Peyer's patch (tissue), 4 donors: Measurements from ENCODE around the gene IGFL3. TPM values are rescaled to one million over a fixed set of nuclear protein-coding genes. Genes with fewer than 3 reads are reported as not detected.

Source experiments
- DNase-seq, 3 donors: peaks; one replicate each; pipeline ENCODE4 v3.0.0-alpha.2; 2017 to 2019
- H3K27ac ChIP-seq, 4 donors: fragments of 200-600 bp; sonication (generic); one replicate each; pipeline ENCODE4 v1.5.1; 2016 to 2019
- H3K27me3 ChIP-seq, 2 donors: fragments of 200-600 bp; sonication (generic); one replicate each; pipeline ENCODE4 v1.5.1; 2019
- H3K36me3 ChIP-seq, 3 donors: fragments of 200-600 bp; sonication (generic); one replicate each; pipeline ENCODE4 v1.5.1; 2016 to 2019
- H3K4me1 ChIP-seq, 4 donors: fragments of 200-600 bp; sonication (generic); one replicate each; pipeline ENCODE4 v1.5.1; 2016 to 2019
- H3K4me3 ChIP-seq, 4 donors: fragments of 200-600 bp; sonication (generic); 1 replicate in 3 of 4; 2 replicates in 1 of 4; pipeline ENCODE4 v1.5.1; 2016 to 2019; ENCODE audit warnings: mild to moderate bottlenecking in 1 of 4
- H3K9me3 ChIP-seq, 4 donors: fragments of 200-600 bp; sonication (generic); one replicate each; pipeline ENCODE4 v1.5.1; 2016 to 2019; ENCODE audit warnings: mild to moderate bottlenecking in 1 of 4
- POLR2A ChIP-seq, 2 donors: fragments of 450-650 bp; IDR thresholded peaks; one replicate each; pipeline ENCODE4 v1.5.1; 2017; ENCODE audit warnings: antibody characterized with exemption in 2 of 2, mild to moderate bottlenecking in 2 of 2, moderate library complexity in 2 of 2
- total RNA-seq, 4 donors: library from RNA; depleted of rRNA; stranded (reverse); fragments of >200 nt; gene quantifications; one replicate each; pipeline ENCODE4 v1.1.0, GENCODE V29; 2016
- TF ChIP-seq, protein P1 (sequence below), 6 experiments: fragments of 450-650 bp in 4 of 6; fragments of 200-600 bp in 2 of 6; sonication (generic) in 1 of 6; IDR thresholded peaks; one replicate each; pipeline ENCODE4 v1.5.1; 2017 to 2019; ENCODE audit warnings: antibody characterized with exemption in 6 of 6, mild to moderate bottlenecking in 3 of 6, moderate library complexity in 1 of 6

IGFL3 gene
- total RNA-seq, 4 donors from 2014 or later, result not detected

DNA sequence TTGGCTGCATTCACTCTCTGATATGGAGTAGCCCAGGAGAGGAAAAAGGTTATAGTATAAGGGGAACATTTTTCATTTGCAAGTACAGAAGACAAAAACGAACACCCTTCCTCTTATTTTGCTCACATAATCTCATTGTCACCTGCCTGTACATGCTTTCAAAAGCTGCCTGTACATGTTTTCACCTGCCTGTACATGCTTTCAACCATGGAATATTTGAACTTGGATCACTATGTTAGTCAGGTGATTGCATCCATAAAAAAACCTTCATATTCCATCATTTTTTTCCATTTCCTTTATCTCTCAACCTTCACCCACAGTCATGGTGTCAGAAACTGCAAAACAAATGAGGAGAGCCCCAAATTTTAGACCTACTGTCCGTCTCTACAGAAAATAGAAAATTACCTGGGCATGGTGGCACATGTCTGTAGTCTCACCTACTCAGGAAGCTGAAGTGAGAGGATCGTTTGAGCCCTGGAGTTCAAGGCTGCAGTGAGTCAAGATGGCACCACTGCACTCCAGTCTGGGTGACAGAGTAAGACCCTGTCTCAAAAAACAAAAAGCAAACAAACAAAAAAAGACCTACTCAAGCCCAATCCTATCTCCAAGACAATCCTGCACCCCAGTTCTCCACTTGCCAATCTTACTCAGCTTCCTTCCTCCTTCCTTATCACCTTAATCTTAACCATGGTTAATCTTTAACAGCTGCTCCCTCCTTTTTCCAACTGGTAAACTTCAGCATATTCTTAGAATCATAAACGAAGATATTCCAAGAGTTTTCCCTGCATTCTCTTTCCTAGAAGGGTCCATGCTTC is 35.1 kb upstream of the IGFL3 start:
- Histone ChIP-seq H3K36me3 (no peaks in the 10 kb centered on the region), H3K4me1 (peaks cover 0 to 16% (median 0%) of the 10 kb centered on the region in 4 donors), H3K4me3 (peak overlapping the region in 1 of 4 donors; percentile 4), H3K27ac (peak overlapping the region in 2 of 4 donors; percentile 17 to 48), H3K9me3 (no peaks in the 10 kb centered on the region), H3K27me3 (no peaks in the 10 kb centered on the region)
- no peak for DNase-seq
- TF ChIP-seq, protein P1, sequence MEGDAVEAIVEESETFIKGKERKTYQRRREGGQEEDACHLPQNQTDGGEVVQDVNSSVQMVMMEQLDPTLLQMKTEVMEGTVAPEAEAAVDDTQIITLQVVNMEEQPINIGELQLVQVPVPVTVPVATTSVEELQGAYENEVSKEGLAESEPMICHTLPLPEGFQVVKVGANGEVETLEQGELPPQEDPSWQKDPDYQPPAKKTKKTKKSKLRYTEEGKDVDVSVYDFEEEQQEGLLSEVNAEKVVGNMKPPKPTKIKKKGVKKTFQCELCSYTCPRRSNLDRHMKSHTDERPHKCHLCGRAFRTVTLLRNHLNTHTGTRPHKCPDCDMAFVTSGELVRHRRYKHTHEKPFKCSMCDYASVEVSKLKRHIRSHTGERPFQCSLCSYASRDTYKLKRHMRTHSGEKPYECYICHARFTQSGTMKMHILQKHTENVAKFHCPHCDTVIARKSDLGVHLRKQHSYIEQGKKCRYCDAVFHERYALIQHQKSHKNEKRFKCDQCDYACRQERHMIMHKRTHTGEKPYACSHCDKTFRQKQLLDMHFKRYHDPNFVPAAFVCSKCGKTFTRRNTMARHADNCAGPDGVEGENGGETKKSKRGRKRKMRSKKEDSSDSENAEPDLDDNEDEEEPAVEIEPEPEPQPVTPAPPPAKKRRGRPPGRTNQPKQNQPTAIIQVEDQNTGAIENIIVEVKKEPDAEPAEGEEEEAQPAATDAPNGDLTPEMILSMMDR (IDR thresholded peaks at IDR 0.05), result no peak
- TF ChIP-seq POLR2A (IDR thresholded peaks at IDR 0.05), result no peak

DNA sequence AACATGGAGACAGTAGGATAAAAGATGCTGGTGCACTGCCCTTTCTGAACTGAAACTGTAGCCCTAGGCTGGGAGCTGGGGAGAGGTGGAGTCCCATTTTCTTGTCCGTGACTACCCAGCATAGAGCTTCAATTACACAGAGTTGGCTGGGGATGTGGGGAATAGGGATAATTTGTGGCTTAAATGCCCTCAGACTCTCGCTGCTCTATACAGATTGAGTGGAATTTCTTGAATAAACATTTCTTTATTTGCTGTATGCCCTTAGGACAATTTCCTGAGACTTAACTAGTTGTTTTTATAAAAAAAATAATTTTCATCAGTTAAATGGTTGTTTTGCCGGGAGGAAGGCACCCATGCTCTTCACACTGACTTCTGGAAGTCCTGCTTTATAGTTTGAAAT is 30.7 kb upstream of the IGFL3 start:
- Histone ChIP-seq H3K36me3 (no peaks in the 10 kb centered on the region), H3K4me3 (no peak overlapping the region), H3K9me3 (no peaks in the 10 kb centered on the region), H3K27ac (no peak overlapping the region), H3K4me1 (peaks cover 0 to 12% (median 0%) of the 10 kb centered on the region in 4 donors), H3K27me3 (no peaks in the 10 kb centered on the region)
- TF ChIP-seq, protein P1 (IDR thresholded peaks at IDR 0.05), result no peak
- no peak for TF ChIP-seq POLR2A (IDR thresholded peaks at IDR 0.05)
- no peak for DNase-seq

DNA sequence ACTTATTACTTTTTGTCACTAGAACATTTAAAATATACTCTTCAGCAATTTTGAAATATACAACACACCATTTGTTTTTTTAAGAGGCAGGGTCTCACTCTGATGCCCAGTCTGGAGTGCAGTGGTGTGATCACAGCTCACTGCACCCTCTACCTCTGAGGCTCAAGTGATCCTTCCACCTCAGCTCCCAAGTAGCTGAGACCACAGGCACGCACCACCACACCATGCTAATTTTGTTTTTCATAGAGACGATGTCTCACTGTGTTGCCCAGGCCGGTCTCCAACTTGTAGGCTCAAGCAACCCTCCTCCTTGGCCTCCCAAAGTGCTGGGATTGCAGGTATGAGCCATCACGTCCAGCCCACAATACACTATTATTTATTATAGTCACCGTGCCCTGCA is 26.1 kb upstream of the IGFL3 start:
- no peak overlapping the region for H3K4me3 ChIP-seq
- TF ChIP-seq, protein P1 (IDR thresholded peaks at IDR 0.05), result no peak
- TF ChIP-seq POLR2A (IDR thresholded peaks at IDR 0.05), result no peak
- no peaks in the 10 kb centered on the region for H3K27me3 ChIP-seq
- no peaks in the 10 kb centered on the region for H3K9me3 ChIP-seq
- DNase-seq, result no peak
- no peaks in the 10 kb centered on the region for H3K4me1 ChIP-seq
- no peaks in the 10 kb centered on the region for H3K36me3 ChIP-seq
- no peak overlapping the region for H3K27ac ChIP-seq

DNA sequence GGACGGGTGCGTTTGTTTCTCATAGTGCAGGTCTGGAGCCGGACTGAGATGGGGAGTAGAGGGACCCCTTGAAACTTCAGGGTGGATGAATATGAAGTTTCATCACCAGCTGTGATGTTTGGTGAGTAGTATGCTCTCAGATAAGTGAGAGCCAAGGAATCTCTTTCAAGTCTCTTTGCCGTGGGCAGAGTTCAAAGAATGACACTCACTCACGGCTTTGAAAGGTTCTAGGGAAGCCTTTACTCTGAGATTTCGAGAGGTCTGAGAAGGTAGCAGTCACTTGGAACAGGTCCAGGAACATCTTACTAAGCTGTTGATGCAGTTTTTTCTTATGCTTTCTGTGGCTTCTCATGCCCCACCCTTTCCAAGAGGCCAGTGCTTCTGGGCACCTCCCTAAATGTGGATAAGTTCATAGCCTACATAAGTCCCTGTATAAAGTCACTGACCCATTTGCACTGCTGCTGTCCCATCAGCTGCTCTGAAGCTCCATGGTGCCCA is 23.4 kb upstream of the IGFL3 start, which contains the start of gene IGFL2:
IGFL2 (plus strand) TSS at position 448 of the 498 bp plus-strand sequence; CDS start at position 489, 41 bp downstream.
- H3K9me3 ChIP-seq, result no peaks in the 10 kb centered on the region

DNA sequence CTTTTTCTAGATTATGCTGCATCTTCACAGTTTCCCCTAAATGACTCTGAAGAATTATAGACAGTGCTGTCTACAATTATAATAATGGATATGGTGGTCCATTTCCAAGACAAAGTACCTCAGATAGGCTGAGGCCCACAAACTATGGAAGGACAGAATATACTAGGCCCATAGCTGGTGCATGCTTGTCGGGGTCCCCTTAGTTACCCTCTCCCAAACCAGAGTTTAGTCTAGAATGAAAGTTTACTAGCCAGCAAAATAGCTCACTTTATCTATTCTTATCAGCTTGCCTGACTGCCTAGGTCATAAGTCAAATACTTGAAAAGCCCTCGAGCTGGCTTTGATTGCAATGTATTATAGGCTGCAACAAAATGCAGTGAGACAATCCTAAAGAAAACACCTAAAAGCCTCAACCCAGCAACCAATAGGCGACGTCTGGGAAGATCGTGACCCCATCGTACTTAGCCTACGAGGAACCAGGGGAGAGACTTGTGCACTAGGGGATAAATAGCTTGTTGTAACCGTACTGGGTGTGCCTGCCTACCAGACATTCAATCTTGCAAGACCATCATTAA is 22.8 kb upstream of the IGFL3 start:
- no peak overlapping the region for H3K4me3 ChIP-seq
- no peaks in the 10 kb centered on the region for H3K9me3 ChIP-seq
- H3K27ac ChIP-seq, result no peak overlapping the region
- no peaks in the 10 kb centered on the region for H3K27me3 ChIP-seq
- no peaks in the 10 kb centered on the region for H3K4me1 ChIP-seq
- H3K36me3 ChIP-seq, result no peaks in the 10 kb centered on the region
- no peak for DNase-seq
- TF ChIP-seq, protein P1 (IDR thresholded peaks at IDR 0.05), result no peak
- TF ChIP-seq POLR2A (IDR thresholded peaks at IDR 0.05), result no peak

More for the DNA sequence above, 23.4 kb upstream of the IGFL3 start, which contains the start of gene IGFL2:
- Histone ChIP-seq H3K4me3 (no peak within 1 kb of the TSS), H3K36me3 (no peaks in the 10 kb centered on the region), H3K4me1 (no peaks in the 10 kb centered on the region), H3K27me3 (no peaks in the 10 kb centered on the region), H3K27ac (no peak within 1 kb of the TSS)
- DNase-seq, result no peak
- no peak for TF ChIP-seq POLR2A (IDR thresholded peaks at IDR 0.05)
- TF ChIP-seq, protein P1 (IDR thresholded peaks at IDR 0.05), result no peak
